HG03139 (cell line): ENCODE measurements around the gene CD84.
"Not testable (repeated sequence)": the region's sequence is repeated elsewhere in the genome, so short reads cannot be mapped to it uniquely, and the experiment has no call there.

ENCODE experiments used
- ATAC-seq: cut with Tn5 transposase; IDR thresholded peaks from one replicate; pipeline ENCODE4 v1.9.1; 2021; ENCODE audit not compliant: unreplicated experiment

CD84 gene, protein sequence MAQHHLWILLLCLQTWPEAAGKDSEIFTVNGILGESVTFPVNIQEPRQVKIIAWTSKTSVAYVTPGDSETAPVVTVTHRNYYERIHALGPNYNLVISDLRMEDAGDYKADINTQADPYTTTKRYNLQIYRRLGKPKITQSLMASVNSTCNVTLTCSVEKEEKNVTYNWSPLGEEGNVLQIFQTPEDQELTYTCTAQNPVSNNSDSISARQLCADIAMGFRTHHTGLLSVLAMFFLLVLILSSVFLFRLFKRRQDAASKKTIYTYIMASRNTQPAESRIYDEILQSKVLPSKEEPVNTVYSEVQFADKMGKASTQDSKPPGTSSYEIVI

DNA sequence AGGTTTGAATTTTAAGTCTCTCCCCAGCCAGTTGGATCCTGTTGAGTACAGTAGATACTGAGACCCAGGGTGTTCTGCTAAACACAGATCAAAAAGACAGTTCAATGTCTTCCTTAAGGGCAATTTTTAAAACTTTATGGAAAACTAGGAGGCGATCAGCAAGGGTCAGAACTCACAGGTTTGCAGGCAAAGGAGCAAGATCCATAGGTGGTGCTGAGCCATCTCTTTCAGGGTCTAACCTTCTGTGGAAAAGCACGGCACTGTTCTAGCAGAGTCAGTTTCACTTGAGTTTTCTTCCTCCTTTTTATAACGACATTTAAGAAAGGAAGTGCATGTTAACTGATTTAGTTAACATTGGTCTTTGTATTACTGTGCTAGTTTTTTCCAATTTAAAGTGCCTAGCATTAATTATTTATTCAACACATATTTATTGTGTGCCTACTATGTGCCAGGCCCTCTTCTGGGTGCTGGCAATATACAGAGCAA is at the start of gene CD84:
TSS of gene CD84 (minus strand) at position 281 of the 486 bp plus-strand sequence. CDS start at position 222, 59 bp downstream.
- ATAC-seq = no peak

DNA sequence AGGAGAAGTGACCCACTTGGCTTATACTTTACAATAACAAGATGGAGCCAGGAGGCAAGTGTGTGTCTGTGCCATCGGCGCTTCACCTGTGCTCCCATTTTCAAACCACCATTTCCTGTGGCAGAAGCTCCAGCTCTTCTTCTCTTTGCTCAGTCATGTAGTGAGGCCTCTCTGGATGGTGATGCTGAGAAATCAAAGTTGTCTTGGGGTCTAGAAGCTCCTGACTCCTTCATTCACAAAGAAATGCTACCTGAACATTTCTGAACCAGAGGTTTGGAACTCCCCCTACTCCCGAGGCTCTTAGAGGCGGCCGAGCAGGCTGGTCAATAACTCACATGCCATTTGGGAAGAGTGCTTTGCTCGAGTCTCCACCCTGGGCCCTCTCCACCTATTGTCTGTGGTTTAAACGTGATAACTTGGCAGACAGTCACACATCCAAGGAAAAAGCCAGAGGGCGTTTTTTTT is 49.5 kb upstream of the CD84 start:
- ATAC-seq = no peak

DNA sequence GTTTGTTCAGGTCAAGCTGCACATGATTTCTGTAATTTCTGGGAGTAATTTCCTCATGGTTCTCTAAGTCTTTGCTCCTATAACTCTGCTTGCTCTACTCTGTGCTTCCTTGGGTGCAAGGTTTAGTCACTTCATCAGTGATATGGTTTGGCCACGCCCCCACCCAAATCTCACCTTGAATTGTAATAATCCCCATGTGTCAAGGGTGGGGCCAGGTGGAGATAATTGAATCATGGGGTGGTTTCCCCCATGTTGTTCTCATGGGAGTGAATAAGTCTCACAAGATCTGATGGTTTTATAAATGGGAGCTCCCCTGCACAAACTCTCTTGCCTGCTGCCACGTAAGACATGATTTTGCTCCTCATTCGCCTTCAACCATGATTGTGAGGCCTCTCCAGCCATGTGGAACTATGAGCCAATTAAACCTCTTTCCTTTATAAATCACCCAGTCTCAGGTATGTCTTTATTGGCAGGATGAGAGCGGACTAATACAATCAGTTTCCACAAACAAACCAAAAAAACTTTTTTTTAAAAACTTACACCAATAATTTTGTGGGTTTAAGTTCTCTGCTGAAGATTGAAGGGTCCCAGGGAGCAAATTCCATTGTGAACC is 48.5 kb upstream of the CD84 start:
- ATAC-seq = not testable (repeated sequence)

- ATAC-seq = no peak
Measured at GRCh38 chr1:160626509-160627342, 47.4 kb upstream of the CD84 start.

DNA sequence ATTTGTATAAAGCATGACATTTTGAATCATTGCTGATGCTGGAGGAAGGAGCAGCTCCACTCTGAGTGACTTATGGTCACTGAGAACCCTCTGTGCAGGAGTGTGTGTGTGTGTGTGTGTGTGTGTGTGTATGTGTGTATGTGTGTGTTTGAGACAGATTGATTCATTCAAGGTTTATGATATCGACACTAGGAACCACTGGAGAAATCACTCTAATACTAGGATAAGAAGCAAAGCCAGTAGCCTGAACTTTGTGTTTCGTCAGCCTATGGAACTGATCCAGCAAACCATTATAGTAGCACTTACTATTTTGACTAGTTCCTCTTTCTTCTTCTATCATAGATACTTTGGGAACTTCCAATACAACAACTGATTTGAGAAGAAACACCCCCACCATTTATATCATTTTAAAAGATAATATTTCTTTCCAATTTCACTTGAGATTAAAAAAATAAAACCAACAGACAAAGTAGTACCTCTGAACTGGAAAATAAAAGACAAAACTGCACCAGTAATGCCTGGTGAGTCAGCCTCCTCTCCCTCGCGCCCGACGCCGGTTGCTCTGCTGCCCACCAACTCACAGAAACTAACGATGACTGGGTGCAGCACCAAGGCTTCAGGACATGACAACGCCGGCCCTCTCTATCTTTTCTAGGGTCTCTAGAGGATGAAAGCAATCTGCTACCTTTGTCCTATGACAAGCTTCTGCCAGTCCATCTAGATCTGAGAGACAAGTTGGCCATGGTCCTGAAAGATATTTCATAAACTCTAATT is 46.6 kb upstream of the CD84 start:
- ATAC-seq = no peak

DNA sequence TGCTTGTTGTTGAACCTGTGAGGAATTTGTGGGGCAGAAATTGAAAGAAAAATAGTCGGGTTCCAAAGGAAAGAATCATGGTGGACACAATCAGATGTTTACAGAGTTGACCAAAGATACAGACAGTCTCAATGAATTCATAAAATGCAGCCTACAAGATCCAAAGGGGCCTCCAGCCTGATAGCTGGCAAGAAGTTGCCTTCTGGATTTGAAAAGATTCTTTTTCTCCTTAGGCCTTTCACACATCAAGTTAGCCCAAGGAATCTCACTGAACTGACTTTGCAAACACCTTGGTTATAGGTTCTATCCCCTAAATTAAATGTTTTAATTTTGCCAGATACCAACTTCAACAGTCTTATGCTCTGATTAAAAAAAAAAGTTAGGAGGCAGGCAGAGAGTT is 46.0 kb upstream of the CD84 start:
- no peak for ATAC-seq

DNA sequence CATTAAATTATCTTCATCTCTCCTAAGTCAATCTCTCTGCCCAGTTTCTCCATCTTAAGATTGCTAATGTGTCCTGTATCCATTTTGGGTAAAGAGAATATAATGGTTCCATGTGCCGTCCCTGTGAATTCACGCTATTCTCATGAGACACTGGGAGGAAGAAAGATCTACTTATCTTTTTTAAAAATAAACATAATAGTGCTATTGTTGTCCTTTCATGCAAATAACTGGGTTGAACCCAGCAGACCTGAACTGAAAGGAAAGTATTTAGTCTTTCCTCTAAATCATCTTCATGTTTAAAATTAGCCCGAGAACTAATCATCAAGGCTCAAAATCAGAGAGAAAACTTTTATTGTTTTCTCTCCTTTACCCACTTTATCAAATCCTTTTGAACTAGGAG is 45.2 kb upstream of the CD84 start:
- ATAC-seq = no peak

- ATAC-seq = no peak
Measured at GRCh38 chr1:160623862-160624261, 44.6 kb upstream of the CD84 start.

DNA sequence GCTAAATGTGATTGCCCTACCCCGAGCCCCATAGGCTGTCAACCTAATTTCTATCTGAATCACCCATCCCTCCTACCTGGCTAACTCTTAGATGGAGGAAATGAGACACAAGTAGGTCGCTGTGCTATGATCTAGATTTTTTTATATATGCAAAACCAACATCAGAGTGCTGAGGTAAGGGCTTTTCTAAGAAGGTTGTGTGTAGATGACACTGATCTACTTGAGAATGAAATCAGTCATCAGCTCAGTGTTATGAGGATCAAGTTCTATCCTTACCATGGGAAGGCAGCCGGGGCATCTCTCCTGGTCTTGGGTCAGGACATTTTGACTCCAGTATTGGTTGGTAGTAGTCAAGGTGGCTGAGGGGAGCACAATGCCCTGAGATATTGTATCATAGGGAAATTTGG is 43.9 kb upstream of the CD84 start:
- ATAC-seq = no peak

- ATAC-seq = no peak
Measured at GRCh38 chr1:160622501-160623226, 43.4 kb upstream of the CD84 start.

GRCh38 chr1:160621633-160622413 is 42.5 kb upstream of the CD84 start:
- no peak for ATAC-seq

DNA sequence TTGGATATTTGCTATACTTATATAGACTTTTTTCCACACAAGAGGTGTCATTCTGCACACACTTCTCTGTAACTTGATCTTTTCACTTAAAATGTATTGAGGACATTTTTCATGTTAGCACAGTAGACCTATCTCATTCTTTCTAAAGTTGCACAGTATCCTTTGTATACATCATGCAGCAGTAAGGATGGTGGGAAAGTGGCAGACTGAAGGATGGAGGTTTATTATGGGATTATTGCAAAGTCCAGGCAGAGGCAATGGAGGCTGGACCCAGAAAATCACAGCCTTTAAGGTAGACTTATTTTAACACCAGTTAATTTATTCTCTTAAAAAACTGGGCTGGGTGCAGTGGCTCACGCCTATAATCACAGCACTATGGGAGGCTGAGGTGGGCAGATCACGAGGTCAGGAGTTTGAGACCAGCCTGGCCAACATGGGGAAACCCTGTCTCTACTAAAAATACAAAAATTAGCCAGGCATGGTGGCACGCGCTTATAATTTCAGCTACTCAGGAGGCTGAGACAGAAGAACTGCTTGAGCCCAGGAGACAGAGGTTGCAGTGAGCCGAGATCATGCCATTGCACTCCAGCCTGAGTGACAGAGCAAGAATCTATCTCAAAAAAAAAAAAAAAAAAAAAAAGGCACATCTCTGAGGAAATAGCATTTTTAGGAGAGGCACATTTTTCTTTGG is 41.8 kb upstream of the CD84 start:
- no peak for ATAC-seq

DNA sequence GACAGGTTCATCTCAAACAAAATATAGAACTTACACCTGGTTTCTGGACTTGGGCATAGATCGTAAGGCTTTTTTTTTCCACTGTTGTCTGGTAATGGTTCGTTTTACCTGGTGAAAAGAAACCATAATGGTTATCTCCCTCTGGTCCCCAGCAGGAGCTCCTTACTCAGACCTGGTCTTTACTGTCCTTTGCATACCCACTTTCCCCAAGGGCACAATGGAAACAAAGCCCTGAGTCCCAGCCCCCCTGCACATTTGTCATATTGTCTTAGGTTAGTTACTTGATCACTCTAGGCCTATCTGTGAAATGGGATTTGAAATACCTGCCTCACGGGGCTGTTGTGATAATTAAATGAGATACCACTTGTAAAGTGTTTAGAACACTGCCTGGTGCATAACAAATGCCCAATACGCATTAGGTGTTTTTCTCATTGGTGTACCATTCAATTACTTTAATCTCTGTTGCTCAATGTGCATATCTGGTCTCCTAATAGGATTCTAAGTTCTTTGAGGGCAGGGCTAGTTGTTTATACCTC is 40.5 kb upstream of the CD84 start:
- ATAC-seq = no peak

DNA sequence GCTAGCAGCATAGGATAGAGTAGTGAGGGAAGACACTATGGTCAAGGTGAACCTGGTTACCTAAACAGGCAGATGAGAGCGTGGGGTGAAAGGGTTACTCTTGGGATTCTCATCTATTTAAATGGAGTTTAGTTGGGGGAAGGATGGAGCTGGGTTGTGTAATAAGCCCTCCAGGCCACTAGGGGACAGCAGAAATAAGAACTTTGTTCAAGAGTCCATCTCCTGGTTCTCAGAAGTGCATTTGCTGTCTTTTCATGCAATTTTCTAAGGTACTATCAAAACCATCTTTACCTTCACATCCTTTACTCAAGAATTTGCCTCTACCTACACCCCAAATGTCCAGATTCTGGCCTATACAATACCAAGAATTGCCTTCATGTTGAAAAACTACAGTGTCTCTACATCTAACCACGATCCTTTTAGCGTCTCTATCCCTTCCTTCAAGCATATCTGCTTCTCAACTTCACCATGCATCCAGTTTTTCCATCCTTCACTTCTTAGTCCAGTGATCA is 39.5 kb upstream of the CD84 start:
- ATAC-seq = no peak

- no peak for ATAC-seq
Measured at GRCh38 chr1:160618327-160618726, 39.0 kb upstream of the CD84 start.

DNA sequence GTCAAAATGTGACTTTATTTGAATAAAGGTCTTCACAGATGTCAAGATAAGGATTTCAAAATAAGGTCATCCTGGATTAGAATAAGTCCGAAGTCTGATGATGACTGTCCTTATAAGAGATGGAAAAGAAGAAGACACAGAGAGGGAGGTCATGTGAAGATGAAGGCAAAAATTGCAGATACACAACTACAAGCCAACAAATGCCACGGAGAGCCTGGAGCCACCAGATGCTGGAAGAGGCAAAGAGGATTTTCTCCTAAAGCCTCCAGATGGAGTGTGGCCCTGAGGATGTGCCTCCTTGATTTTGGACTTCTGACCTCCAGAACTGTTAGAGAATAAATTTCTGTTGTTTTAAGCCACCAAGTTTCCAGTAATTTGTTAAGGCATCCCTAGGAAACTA is 36.4 kb upstream of the CD84 start:
- ATAC-seq = no peak

DNA sequence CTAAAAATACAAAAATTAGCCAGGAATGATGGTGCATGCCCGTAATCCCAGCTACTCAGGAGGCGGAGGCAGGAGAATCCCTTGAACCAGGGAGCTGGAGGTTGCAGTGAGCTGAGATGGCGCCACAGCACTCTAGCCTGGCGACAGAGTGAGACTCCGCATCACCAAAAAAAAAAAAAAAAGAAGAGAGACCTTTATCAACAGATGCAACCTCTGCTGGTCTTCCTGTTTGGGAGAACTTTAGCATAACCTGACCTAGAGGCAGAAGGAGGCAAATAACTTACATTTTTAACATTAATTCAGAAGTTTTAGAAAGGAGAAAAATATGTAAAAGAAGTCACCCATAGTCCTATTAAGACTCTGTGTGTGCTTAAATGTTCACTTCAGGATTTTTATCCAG is 35.1 kb upstream of the CD84 start:
- ATAC-seq = no peak

- ATAC-seq = no peak
Measured at GRCh38 chr1:160612613-160613218, 33.4 kb upstream of the CD84 start.
